SK-N-SH (cell line): Measurements from ENCODE around the gene RCSD1. TPM values are rescaled to one million over a fixed set of nuclear protein-coding genes. Genes with fewer than 3 reads are reported as not detected.

Experiments
- CTCF ChIA-PET: fragments of 300-600, 350-600 bp; formaldehyde crosslinking; extraction: SDS; loops from one replicate; lab custom pipeline; 2021; lab: Yijun Ruan, JAX
- POLR2A ChIA-PET: fragments of 350-600 bp; sonication (Branson Sonifier 250); formaldehyde crosslinking; extraction: SDS; loops from one replicate; lab custom pipeline; 2020; ENCODE audit warnings: antibody characterized with exemption, inconsistent platforms; lab: Yijun Ruan, JAX
- DNase-seq: peaks from one replicate; pipeline ENCODE4 v3.0.0; 2012
- H2AFZ ChIP-seq: fragments of 200-600 bp; sonication (generic); 2 replicates; pipeline ENCODE4 v1.8.1; 2016; ENCODE audit warnings: antibody characterized with exemption, mild to moderate bottlenecking, low read depth
- H3F3A ChIP-seq: fragments of 200-600 bp; sonication (generic); replicated peaks from 2 replicates; pipeline ENCODE3; 2016; ENCODE audit warnings: antibody characterized with exemption, mild to moderate bottlenecking; ENCODE audit not compliant: insufficient read depth
- H3K27ac ChIP-seq, 2 experiments: fragments of 200-500 bp in 1 of 2; fragments of 200-600 bp in 1 of 2; sonication (Bioruptor generic) in 1 of 2; sonication (generic), shearing (Covaris generic) in 1 of 2; 2 replicates each; pipeline versions ENCODE4 v1.5.1 to v1.6.1; 2014 to 2016; ENCODE audit warnings: low read depth in 2 of 2, inconsistent platforms in 1 of 2, low read length in 1 of 2, mild to moderate bottlenecking in 1 of 2, mixed read lengths in 1 of 2
- H3K27me3 ChIP-seq: fragments of 200-600 bp; sonication (generic), shearing (Covaris generic); 2 replicates; pipeline ENCODE4 v1.6.1; 2016; ENCODE audit warnings: mixed run types; ENCODE audit not compliant: insufficient read depth
- H3K36me3 ChIP-seq, 2 experiments: fragments of 200-500 bp in 1 of 2; fragments of 200-600 bp in 1 of 2; sonication (Bioruptor generic) in 1 of 2; sonication (generic) in 1 of 2; replicated peaks in 1 of 2; 2 replicates each; pipeline versions ENCODE3 to v1.5.1; 2014 to 2016; ENCODE audit warnings: low read length in 1 of 2, mild to moderate bottlenecking in 1 of 2; ENCODE audit not compliant: insufficient read depth in 2 of 2, control insufficient read depth in 1 of 2
- H3K4me1 ChIP-seq, 2 experiments: fragments of 200-500 bp in 1 of 2; fragments of 200-600 bp in 1 of 2; sonication (Bioruptor generic) in 1 of 2; sonication (generic), shearing (Covaris generic) in 1 of 2; 2 replicates each; pipeline versions ENCODE4 v1.5.1 to v1.6.1; 2014 to 2016; ENCODE audit warnings: low read depth in 1 of 2, low read length in 1 of 2, mixed run types in 1 of 2; ENCODE audit not compliant: insufficient read depth in 2 of 2, control insufficient read depth in 1 of 2
- H3K4me2 ChIP-seq: fragments of 200-600 bp; sonication (generic), shearing (Covaris generic); 2 replicates; pipeline ENCODE4 v1.6.1; 2017; ENCODE audit warnings: mixed run types
- H3K4me3 ChIP-seq, 2 experiments: fragments of 200-500 bp in 1 of 2; fragments of 200-600 bp in 1 of 2; sonication (Bioruptor generic) in 1 of 2; sonication (generic), shearing (Covaris generic) in 1 of 2; 2 replicates each; pipeline versions ENCODE4 v1.5.1 to v1.8.1; 2014 to 2016; ENCODE audit warnings: low read depth in 2 of 2, inconsistent platforms in 1 of 2, low read length in 1 of 2, mild to moderate bottlenecking in 1 of 2, mixed read lengths in 1 of 2, moderate library complexity in 1 of 2
- H3K79me2 ChIP-seq: fragments of 200-600 bp; sonication (generic); 2 replicates; pipeline ENCODE4 v1.8.1; 2017; ENCODE audit warnings: mild to moderate bottlenecking; ENCODE audit not compliant: insufficient read depth
- H3K9ac ChIP-seq: fragments of 200-600 bp; sonication (generic); 2 replicates; pipeline ENCODE4 v1.6.1; 2017; ENCODE audit warnings: mixed run types
- H3K9me2 ChIP-seq: fragments of 200-600 bp; sonication (generic); 2 replicates; pipeline ENCODE4 v1.6.1; 2017; ENCODE audit warnings: mixed run types
- H3K9me3 ChIP-seq: fragments of 200-600 bp; sonication (generic); 2 replicates; pipeline ENCODE4 v1.6.1; 2017; ENCODE audit warnings: mixed run types, mild to moderate bottlenecking, moderate library complexity
- H4K20me1 ChIP-seq: fragments of 200-600 bp; sonication (generic); 2 replicates; pipeline ENCODE4 v1.6.1; 2017; ENCODE audit warnings: mild to moderate bottlenecking, mixed run types; ENCODE audit not compliant: insufficient read depth
- EP300 ChIP-seq, 2 experiments: IDR thresholded peaks; 2 replicates each; pipeline versions ENCODE4 v1.4.0 to v1.6.1; 2012; ENCODE audit warnings: borderline replicate concordance in 1 of 2, low read depth in 1 of 2, low read length in 1 of 2
- EZH2phosphoT487 ChIP-seq: fragments of 200-600 bp; sonication (generic); IDR thresholded peaks from 2 replicates; pipeline ENCODE4 v1.6.1; 2017; ENCODE audit warnings: low read depth, mixed run types, mild to moderate bottlenecking, antibody characterized with exemption, moderate library complexity, borderline replicate concordance
- FOSL2 ChIP-seq: IDR thresholded peaks from 2 replicates; pipeline ENCODE4 v1.4.0; 2012; ENCODE audit warnings: low read depth, mild to moderate bottlenecking, moderate library complexity, borderline replicate concordance
- FOXJ3 ChIP-seq: sonication (generic); formaldehyde crosslinking; IDR thresholded peaks from 2 replicates; pipeline ENCODE4 v1.5.1; 2020; ENCODE audit warnings: mild to moderate bottlenecking, missing genetic modification reagents
- GATA2 ChIP-seq: sonication (generic); formaldehyde crosslinking; IDR thresholded peaks from 2 replicates; pipeline ENCODE4 v1.5.0; 2020; ENCODE audit warnings: mild to moderate bottlenecking, missing genetic modification reagents
- JUND ChIP-seq: IDR thresholded peaks from 2 replicates; pipeline ENCODE4 v1.4.0; 2012
- NFIC ChIP-seq: IDR thresholded peaks from 2 replicates; pipeline ENCODE4 v1.4.0; 2012; ENCODE audit warnings: borderline replicate concordance
- NRF1 ChIP-seq: IDR thresholded peaks from 2 replicates; pipeline ENCODE4 v1.6.1; 2012; ENCODE audit warnings: low read depth, mild to moderate bottlenecking, low read length
- RCOR1 ChIP-seq: fragments of 150-350 bp; IDR thresholded peaks from 2 replicates; pipeline ENCODE4 v1.6.1; 2017; ENCODE audit warnings: antibody characterized with exemption, low read length
- RFX5 ChIP-seq: IDR thresholded peaks from 2 replicates; pipeline ENCODE4 v1.6.1; 2012; ENCODE audit warnings: mild to moderate bottlenecking, improper control_type of control experiment, low read length
- RXRA ChIP-seq: IDR thresholded peaks from 2 replicates; pipeline ENCODE4 v1.4.0; 2012; ENCODE audit warnings: low read depth, mild to moderate bottlenecking, borderline replicate concordance
- SIN3A ChIP-seq: IDR thresholded peaks from 2 replicates; pipeline ENCODE4 v1.6.1; 2012; ENCODE audit warnings: low read depth, mild to moderate bottlenecking, low read length, moderate library complexity, borderline replicate concordance
- USF2 ChIP-seq: fragments of 150-350 bp; IDR thresholded peaks from 2 replicates; pipeline ENCODE4 v1.6.1; 2017; ENCODE audit warnings: antibody characterized with exemption, low read length, low read depth, borderline replicate concordance
- YY1 ChIP-seq: IDR thresholded peaks from 2 replicates; pipeline ENCODE4 v1.4.0; 2012; ENCODE audit warnings: low read depth, mild to moderate bottlenecking
- WGBS: methylation state at CpG from one replicate; pipeline ENCODE4 v1.1.6; 2017; ENCODE audit warnings: low lambda C conversion rate; 5-methylcytosine and 5-hydroxymethylcytosine counted together
- polyA plus RNA-seq, 3 experiments: library from polyadenylated mRNA; depleted of rRNA; stranded (reverse); fragments of >200 nt; gene quantifications; 2 replicates each; pipeline ENCODE4 v1.2.3, GENCODE V29; 2012
- TF ChIP-seq, protein P1 (sequence below): IDR thresholded peaks from 2 replicates; pipeline ENCODE4 v1.6.1; 2012; ENCODE audit warnings: mild to moderate bottlenecking, low read depth, low read length, moderate library complexity
- TF ChIP-seq, protein P2 (sequence below): IDR thresholded peaks from 2 replicates; pipeline ENCODE4 v1.4.0; 2012; ENCODE audit warnings: low read depth
- TF ChIP-seq, protein P3 (sequence below): IDR thresholded peaks from 2 replicates; pipeline ENCODE4; 2012

The RCSD1 gene
- polyA plus RNA-seq, 1 of the 3 experiments (the other 2 are of a cell fraction): 0.02 TPM

DNA sequence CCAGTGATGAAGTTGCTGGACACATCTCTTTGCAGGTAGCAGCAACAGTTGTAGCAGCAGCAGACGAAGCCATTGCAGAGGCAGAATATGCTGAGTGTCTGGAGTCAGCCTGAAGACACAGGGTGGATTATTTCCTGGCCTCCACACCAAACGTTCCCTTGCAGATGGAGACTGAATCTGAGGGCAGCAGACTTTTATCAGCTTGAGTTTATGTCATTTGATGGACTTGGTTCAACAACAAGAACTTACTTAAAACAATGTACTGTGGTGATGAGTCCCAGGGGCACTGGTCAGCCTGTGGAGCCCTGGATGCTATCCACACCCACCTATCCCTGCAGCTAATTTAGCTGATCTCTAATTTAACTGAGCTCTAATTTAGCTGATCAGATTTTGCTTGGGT, 74.7 kb downstream of the RCSD1 start:
- no peak overlapping the region for H3K9ac ChIP-seq
- H3K9me2 ChIP-seq: no peaks in the 10 kb centered on the region
- no peak for DNase-seq
- H3K79me2 ChIP-seq: no peaks in the 10 kb centered on the region
- TF ChIP-seq NRF1: no peak
- no peak for TF ChIP-seq RFX5
- no peak for TF ChIP-seq NFIC
- no peak for TF ChIP-seq RCOR1
- no peak for TF ChIP-seq FOSL2
- TF ChIP-seq, protein P1, sequence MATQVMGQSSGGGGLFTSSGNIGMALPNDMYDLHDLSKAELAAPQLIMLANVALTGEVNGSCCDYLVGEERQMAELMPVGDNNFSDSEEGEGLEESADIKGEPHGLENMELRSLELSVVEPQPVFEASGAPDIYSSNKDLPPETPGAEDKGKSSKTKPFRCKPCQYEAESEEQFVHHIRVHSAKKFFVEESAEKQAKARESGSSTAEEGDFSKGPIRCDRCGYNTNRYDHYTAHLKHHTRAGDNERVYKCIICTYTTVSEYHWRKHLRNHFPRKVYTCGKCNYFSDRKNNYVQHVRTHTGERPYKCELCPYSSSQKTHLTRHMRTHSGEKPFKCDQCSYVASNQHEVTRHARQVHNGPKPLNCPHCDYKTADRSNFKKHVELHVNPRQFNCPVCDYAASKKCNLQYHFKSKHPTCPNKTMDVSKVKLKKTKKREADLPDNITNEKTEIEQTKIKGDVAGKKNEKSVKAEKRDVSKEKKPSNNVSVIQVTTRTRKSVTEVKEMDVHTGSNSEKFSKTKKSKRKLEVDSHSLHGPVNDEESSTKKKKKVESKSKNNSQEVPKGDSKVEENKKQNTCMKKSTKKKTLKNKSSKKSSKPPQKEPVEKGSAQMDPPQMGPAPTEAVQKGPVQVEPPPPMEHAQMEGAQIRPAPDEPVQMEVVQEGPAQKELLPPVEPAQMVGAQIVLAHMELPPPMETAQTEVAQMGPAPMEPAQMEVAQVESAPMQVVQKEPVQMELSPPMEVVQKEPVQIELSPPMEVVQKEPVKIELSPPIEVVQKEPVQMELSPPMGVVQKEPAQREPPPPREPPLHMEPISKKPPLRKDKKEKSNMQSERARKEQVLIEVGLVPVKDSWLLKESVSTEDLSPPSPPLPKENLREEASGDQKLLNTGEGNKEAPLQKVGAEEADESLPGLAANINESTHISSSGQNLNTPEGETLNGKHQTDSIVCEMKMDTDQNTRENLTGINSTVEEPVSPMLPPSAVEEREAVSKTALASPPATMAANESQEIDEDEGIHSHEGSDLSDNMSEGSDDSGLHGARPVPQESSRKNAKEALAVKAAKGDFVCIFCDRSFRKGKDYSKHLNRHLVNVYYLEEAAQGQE: no peak
- TF ChIP-seq, protein P2, sequence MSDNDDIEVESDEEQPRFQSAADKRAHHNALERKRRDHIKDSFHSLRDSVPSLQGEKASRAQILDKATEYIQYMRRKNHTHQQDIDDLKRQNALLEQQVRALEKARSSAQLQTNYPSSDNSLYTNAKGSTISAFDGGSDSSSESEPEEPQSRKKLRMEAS: no peak
- TF ChIP-seq USF2: no peak
- TF ChIP-seq EP300 (IDR thresholded peaks at IDR 0.05; ENCODE audit: borderline replicate concordance in 1 of 2, low read depth in 1 of 2, low read length in 1 of 2): no peak
- TF ChIP-seq SIN3A: no peak
- no peak for TF ChIP-seq GATA2
- TF ChIP-seq YY1: no peak
- TF ChIP-seq JUND: no peak
- no peak for TF ChIP-seq FOXJ3
- TF ChIP-seq, protein P3, sequence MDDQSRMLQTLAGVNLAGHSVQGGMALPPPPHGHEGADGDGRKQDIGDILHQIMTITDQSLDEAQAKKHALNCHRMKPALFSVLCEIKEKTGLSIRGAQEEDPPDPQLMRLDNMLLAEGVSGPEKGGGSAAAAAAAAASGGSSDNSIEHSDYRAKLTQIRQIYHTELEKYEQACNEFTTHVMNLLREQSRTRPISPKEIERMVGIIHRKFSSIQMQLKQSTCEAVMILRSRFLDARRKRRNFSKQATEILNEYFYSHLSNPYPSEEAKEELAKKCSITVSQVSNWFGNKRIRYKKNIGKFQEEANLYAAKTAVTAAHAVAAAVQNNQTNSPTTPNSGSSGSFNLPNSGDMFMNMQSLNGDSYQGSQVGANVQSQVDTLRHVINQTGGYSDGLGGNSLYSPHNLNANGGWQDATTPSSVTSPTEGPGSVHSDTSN: no peak
- no peak for TF ChIP-seq RXRA
- no peak for TF ChIP-seq EZH2phosphoT487
- WGBS: 33% methylated on average over 2 of the region's 2 CpGs
- H3K9me3 ChIP-seq: no peaks in the 10 kb centered on the region
- no peaks in the 10 kb centered on the region for H4K20me1 ChIP-seq
- POLR2A ChIA-PET: no interaction called here
- H3K27ac ChIP-seq: no peak overlapping the region
- no peaks in the 10 kb centered on the region for H3K36me3 ChIP-seq
- no peak overlapping the region for H3K4me2 ChIP-seq
- peaks cover 15% of the 10 kb centered on the region; the same call in 1 of the 2 replicates for H3K27me3 ChIP-seq
- no peak overlapping the region for H3K4me3 ChIP-seq
- no peaks in the 10 kb centered on the region for H3F3A ChIP-seq
- CTCF ChIA-PET: interaction anchor here (2.3 to 4.4 kb wide), 2 partner anchors 10 to 17 kb away, joined by 4 to 22 read pairs; no protein-coding TSS in a partner anchor
- H2AFZ ChIP-seq: no peak overlapping the region
- H3K4me1 ChIP-seq: no peaks in the 10 kb centered on the region
